HG02973 (cell line): ENCODE measurements around the gene NPIPB8.
"Not testable (repeated sequence)": the region's sequence is repeated elsewhere in the genome, so short reads cannot be mapped to it uniquely, and the experiment has no call there.

ENCODE experiments used
- ATAC-seq: cut with Tn5 transposase; IDR thresholded peaks from one replicate; pipeline ENCODE4 v1.9.1; 2021; ENCODE audit warnings: moderate library complexity; ENCODE audit not compliant: unreplicated experiment

NPIPB8 gene

DNA sequence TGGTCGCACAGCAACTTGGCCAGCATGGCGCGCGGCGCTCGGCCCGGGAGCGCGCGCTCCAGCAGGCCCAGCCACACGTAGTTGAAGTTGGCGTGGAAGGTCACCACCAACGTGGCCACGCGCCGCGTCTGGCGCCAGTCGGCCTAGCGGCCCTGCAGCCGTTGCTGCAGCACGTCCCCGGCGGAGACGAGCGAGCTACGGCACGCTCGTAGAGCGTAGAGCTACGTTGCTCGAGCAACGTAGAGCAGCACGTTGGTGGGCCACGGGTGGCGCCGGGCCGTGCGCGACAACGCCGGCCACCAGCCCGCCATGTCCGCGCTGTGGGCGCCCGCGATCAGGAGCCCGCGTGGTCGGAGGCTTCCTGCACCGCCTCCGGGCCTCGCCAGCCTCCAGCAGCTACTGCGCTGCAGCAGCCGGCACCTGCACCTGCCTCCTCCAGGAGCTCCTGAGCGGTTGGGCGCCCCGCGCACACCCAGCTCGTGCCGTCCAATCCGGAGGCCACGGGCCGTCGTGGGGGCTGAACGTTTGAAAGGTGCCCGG, 14.6 kb upstream of the NPIPB8 start:
- no peak for ATAC-seq

DNA sequence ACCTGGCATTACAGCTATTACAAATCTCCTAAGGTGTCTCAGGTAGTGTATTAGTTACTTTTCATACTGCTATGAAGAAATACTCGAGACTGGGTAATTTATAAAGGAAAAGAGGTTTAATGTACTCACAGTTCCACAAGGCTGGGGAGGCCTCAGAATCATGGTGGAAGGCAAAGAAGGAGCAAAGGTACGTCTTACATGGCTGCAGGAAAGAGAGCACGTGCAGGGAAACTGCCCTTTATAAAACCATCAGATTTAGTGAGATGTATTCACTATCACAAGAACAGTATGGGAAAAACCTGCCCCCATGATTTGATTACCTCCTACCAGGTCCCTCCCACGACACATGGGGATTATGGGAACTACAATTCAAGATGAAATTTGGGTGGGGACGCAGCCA, 7.0 kb upstream of the NPIPB8 start:
- ATAC-seq = not testable (repeated sequence)

- ATAC-seq = not testable (repeated sequence)
These were observed 1.6 kb upstream of the NPIPB8 start for GRCh38 chr16:28636093-28636823.

GRCh38 chr16:28638359-28638758, 494 bp downstream of the NPIPB8 start:
- not testable (repeated sequence) for ATAC-seq

GRCh38 chr16:28639959-28640358, 2.1 kb downstream of the NPIPB8 start:
- ATAC-seq = not testable (repeated sequence)

DNA sequence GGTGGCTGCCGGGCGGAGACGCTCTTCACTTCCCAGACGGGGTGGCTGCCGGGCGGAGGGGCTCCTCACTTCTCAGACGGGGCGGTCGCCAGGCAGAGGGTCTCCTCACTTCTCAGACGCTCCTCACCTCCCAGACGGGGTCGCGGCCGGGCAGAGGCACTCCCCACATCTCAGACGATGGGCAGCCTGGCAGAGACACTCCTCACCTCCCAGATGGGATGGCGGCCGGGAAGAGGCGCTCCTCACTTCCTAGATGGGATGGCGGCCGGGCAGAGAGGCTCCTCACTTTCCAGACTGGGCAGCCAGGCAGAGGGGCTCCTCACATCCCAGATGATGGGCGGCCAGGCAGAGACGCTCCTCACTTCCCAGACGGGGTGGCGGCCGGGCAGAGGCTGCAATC, 28.4 kb downstream of the NPIPB8 start:
- not testable (repeated sequence) for ATAC-seq

DNA sequence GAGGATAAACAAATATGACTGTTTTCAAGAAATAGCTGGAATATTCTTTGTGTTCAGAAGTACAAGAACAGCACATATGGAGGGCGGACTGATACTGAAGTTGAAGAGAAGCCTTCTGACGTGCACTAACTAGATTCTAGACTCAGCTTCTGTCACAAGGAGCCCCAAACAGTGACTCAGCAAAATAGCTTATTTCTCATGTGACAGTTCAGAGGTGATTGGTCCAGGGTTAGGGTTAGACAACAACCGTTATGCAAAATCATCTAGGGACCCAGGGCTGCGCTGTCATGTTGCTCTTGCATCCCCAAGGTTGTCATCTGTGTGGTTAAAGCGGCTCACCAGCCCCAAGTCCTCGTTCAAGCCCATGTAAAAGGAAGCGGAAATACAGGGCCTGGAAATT, 29.6 kb downstream of the NPIPB8 start:
- ATAC-seq = not testable (repeated sequence)

DNA sequence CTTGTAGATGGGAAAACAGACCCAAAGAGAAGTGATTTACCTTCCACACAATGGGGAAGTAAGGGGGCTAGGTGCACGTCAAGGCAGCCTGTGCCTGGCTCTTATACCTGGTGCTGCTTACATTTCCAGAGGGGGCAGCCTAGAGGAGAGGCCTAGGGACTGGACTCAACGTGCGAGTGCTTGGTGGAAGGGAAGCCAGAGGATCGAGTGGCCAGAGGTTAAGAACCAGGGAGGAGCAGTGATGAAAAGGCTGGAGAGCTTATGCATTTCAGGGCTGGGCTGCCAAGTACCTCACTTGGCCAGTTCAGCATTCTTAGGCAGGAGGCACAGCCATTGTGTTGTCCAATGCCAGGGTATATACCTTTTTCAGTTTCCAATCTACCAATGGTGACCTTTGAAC, 30.3 kb downstream of the NPIPB8 start:
- not testable (repeated sequence) for ATAC-seq

DNA sequence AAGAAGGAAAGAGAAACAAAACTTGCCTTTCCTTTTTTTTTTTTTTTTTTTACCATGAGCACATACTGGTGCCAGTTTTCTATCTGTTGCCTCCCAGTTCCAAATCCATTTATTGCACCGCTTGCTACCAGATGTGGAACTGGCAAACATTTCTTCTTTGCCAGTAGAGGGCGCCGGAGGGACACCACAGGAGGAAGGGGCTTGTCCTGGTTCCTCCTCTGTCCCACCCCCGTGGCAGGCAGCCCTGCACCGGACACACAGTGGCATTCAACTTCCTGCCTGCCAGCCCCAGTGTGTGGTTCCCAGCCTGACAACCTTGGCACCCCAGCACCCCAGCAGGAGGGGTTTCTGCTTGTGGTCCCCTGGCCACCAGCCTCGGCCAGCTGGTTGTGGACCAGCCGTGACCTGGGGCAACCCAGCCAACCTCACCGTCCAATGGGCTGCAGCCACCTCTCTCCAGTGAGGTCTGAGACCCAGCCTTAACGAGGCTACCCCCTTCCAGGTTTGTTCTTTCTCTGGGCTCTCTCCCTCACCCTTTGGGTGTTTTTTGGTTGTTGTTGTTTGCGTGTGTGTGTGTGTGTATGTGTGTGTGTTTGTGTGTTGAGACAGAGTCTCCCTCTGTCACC, 50.6 kb downstream of the NPIPB8 start:
- ATAC-seq = not testable (repeated sequence)

- not testable (repeated sequence) for ATAC-seq
These were observed 51.6 kb downstream of the NPIPB8 start for GRCh38 chr16:28689425-28689824.

- ATAC-seq = not testable (repeated sequence)
These were observed 53.9 kb downstream of the NPIPB8 start for GRCh38 chr16:28691722-28692121.

DNA sequence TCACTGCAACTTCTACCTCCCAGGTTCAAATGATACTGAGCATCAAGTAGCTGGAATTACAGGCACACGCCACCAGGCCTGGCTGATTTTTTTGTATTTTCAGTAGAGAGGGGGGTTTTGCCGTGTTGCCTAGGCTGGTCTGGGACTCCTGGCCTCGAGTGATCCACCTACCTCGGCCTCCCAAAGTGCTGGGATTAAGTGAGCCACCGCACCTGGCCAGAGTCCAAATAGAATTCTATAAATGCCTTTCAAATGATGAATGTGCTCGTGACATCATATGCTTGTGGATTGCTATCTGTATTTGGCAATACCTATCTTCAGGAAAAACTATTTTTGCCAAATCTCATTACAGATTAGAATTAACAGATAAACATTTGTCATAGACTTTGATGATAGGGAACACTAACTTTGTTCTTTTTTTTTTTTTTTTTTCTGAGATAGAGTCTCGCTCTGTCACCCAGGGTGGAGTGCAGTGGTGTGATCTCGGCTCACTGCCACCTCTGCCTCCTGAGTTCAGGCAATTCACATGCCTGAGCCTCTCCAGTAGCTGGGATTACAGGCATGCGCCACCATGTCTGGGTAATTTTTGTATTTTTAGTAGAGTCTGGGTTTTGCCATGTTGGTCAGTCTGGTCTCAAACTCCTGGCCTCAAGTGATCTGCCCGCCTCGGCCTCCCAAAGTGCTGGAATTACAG, 55.5 kb downstream of the NPIPB8 start:
- not testable (repeated sequence) for ATAC-seq

DNA sequence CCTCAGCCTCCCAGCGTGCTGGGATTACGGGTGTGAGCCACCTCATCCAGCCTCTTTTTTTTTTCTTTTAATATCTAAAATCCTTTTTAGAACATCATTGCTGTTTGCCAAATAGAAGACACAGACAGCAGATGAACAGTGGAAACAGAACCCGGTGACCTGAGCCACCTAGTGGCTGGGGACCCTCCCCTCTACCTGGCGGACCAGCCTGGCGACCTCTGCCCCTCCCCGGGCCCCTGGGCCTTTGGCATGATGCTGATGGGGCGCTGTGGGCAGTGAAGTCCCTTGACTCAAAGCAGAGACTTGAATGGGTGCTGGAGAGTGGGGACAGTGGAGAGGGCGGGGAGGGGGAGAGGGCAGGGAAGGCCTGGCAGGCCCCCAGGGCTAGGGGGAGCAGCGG, 61.9 kb downstream of the NPIPB8 start:
- not testable (repeated sequence) for ATAC-seq

- not testable (repeated sequence) for ATAC-seq
These were observed 62.5 kb downstream of the NPIPB8 start for GRCh38 chr16:28700349-28700748.

DNA sequence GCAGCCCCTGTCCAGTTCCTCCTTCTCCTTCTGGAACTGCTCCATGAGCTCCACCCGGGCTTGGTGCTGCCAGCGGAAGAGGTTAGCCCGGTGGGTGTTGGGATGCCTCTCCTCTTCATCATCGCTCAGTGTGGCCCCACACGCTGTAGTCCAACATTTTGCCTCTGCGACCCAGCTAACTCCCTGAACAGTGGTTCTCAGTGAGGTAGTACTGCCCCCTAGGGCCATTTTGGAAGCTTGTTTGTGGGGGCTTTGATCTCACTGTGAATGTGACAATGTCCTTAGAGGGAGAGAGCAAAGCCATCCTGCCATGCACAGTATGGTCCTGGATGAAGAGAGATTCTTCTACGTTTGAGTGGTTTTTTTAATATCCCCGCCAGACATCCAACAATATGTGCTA, 63.5 kb downstream of the NPIPB8 start:
- ATAC-seq = not testable (repeated sequence)

DNA sequence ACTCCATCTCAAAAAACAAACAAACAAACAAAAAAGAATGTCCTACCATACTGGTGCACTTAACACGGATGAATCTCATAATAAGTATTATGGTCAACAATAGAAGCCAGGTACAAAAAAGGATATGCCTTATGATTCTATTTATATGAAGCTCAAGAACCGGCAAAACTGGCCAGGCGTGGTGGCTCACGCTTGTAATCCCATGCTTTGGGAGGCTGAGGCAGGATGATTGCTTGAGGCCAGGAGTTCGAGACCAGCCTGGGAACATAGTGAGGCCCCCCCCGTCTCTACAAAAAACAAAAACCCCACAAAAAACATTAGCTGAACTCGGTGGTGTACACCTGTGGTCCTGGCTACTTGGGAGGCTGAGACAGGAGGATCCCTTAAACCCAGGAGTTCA, 66.4 kb downstream of the NPIPB8 start:
- ATAC-seq = not testable (repeated sequence)
